Stimulated activated CD8-positive, alpha-beta memory T cell treated with anti-CD3 and anti-CD28 coated beads, Interleukin-2, amount 100 ng/mL, for 48 hours (primary cell): Measurements from ENCODE around the gene CD207.
"Not testable (repeated sequence)": the region's sequence is repeated elsewhere in the genome, so short reads cannot be mapped to it uniquely, and the experiment has no call there.

Experiments
- DNase-seq, 2 donors: peaks; one replicate each; pipeline ENCODE4 v3.0.0-alpha.2; 2020; ENCODE audit warnings: low read depth in 2 of 2

Gene CD207

GRCh38 chr2:70828914-70829824 is 6.4 kb downstream of the CD207 start:
- no peak for DNase-seq

- DNase-seq = no peak
Observed at GRCh38 chr2:70828115-70828514, 7.5 kb downstream of the CD207 start.

- no peak for DNase-seq
Observed at GRCh38 chr2:70827388-70827787, 8.2 kb downstream of the CD207 start.

- no peak for DNase-seq
Observed at GRCh38 chr2:70826696-70827350, 8.8 kb downstream of the CD207 start.

- DNase-seq = no peak
Observed at GRCh38 chr2:70823249-70823648, 12.4 kb downstream of the CD207 start.

- DNase-seq = no peak
Observed at GRCh38 chr2:70822843-70823242, 12.8 kb downstream of the CD207 start.

- no peak for DNase-seq
Observed at GRCh38 chr2:70820499-70820898, 15.1 kb downstream of the CD207 start, which contains the start of gene CLEC4F. TSS of gene CLEC4F (minus strand) at chr2:70820599. CDS start at chr2:70820523, 76 bp downstream.

GRCh38 chr2:70817284-70817954 is 18.2 kb downstream of the CD207 start:
- no peak for DNase-seq

- no peak for DNase-seq
Observed at GRCh38 chr2:70816726-70817125, 18.9 kb downstream of the CD207 start.

- DNase-seq = no peak
Observed at GRCh38 chr2:70808983-70809958, 26.3 kb downstream of the CD207 start.

- DNase-seq = no peak
Observed at GRCh38 chr2:70807828-70808118, 27.8 kb downstream of the CD207 start.

GRCh38 chr2:70807102-70807827 is 28.4 kb downstream of the CD207 start:
- DNase-seq = no peak

- no peak for DNase-seq
Observed at GRCh38 chr2:70806620-70807019, 29.0 kb downstream of the CD207 start.

- no peak for DNase-seq
Observed at GRCh38 chr2:70806013-70806412, 29.6 kb downstream of the CD207 start.

- no peak for DNase-seq
Observed at GRCh38 chr2:70801607-70802263, 33.9 kb downstream of the CD207 start.

- DNase-seq = no peak
Observed at GRCh38 chr2:70799706-70800105, 35.9 kb downstream of the CD207 start.

GRCh38 chr2:70797996-70798395 is 37.6 kb downstream of the CD207 start:
- DNase-seq = not testable (repeated sequence)

- no peak for DNase-seq
Observed at GRCh38 chr2:70797506-70797905, 38.1 kb downstream of the CD207 start.

GRCh38 chr2:70796262-70796661 is 39.4 kb downstream of the CD207 start:
- no peak for DNase-seq
